WTC11 (cell line): ENCODE measurements around the gene FABP3.

Experiments used
- CDX4 ChIP-seq: fragments of 250-450 bp; sonication (Bioruptor Pico); IDR thresholded peaks from 2 replicates; pipeline ENCODE4 v1.9.0; 2021; ENCODE audit warnings: moderate library complexity, mild to moderate bottlenecking, inconsistent platforms, borderline replicate concordance
- CREM ChIP-seq: sonication (generic); formaldehyde crosslinking; IDR thresholded peaks from 2 replicates; pipeline ENCODE4 v1.8.1; 2022; ENCODE audit warnings: mild to moderate bottlenecking, missing genetic modification reagents, moderate library complexity
- CTCF ChIP-seq: fragments of 200-600 bp; IDR thresholded peaks from 2 replicates; pipeline ENCODE4 v1.8.0; 2022; ENCODE audit warnings: antibody characterized with exemption
- ELF4 ChIP-seq: sonication (generic); formaldehyde crosslinking; IDR thresholded peaks from 2 replicates; pipeline ENCODE4 v1.8.1; 2022; ENCODE audit warnings: low read depth, mild to moderate bottlenecking, moderate library complexity, missing genetic modification reagents
- HMGXB4 ChIP-seq: sonication (generic); formaldehyde crosslinking; IDR thresholded peaks from 2 replicates; pipeline ENCODE4 v1.8.1; 2023; ENCODE audit warnings: mild to moderate bottlenecking, moderate library complexity, missing genetic modification reagents
- JAZF1 ChIP-seq: fragments of 250-450 bp; sonication (Bioruptor Pico); IDR thresholded peaks from 2 replicates; pipeline ENCODE4 v1.9.0; 2021; ENCODE audit warnings: moderate library complexity, mild to moderate bottlenecking, inconsistent platforms
- MAX ChIP-seq: sonication (generic); formaldehyde crosslinking; IDR thresholded peaks from 2 replicates; pipeline ENCODE4 v1.8.0; 2022; ENCODE audit warnings: mild to moderate bottlenecking, missing genetic modification reagents
- NFYB ChIP-seq: sonication (generic); formaldehyde crosslinking; conservative IDR thresholded peaks from 2 replicates; pipeline ENCODE4 v1.8.0; 2022; ENCODE audit warnings: low read depth, missing genetic modification reagents
- SMAD3 ChIP-seq: sonication (generic); formaldehyde crosslinking; IDR thresholded peaks from 2 replicates; pipeline ENCODE4 v1.8.0; 2022; ENCODE audit warnings: missing genetic modification reagents, mild to moderate bottlenecking, borderline replicate concordance
- SP1 ChIP-seq: sonication (generic); formaldehyde crosslinking; conservative IDR thresholded peaks from 2 replicates; pipeline ENCODE4 v1.8.1; 2022; ENCODE audit warnings: missing genetic modification reagents
- TEAD4 ChIP-seq: sonication (generic); formaldehyde crosslinking; IDR thresholded peaks from 2 replicates; pipeline ENCODE4 v1.8.0; 2022; ENCODE audit warnings: mild to moderate bottlenecking, missing genetic modification reagents
- USF2 ChIP-seq: sonication (generic); formaldehyde crosslinking; IDR thresholded peaks from 2 replicates; pipeline ENCODE4 v1.8.1; 2023; ENCODE audit warnings: mild to moderate bottlenecking, missing genetic modification reagents, moderate library complexity
- ZNF121 ChIP-seq: sonication (generic); formaldehyde crosslinking; IDR thresholded peaks from 2 replicates; pipeline ENCODE4 v1.8.0; 2023; ENCODE audit warnings: missing genetic modification reagents
- ZNF416 ChIP-seq: fragments of 250-450 bp; sonication (Bioruptor Pico); IDR thresholded peaks from 2 replicates; pipeline ENCODE4 v1.9.0; 2021; ENCODE audit warnings: mild to moderate bottlenecking, inconsistent platforms

- no peak for TF ChIP-seq HMGXB4 (CRISPR knock-in tag)
- no peak for TF ChIP-seq ZNF121 (CRISPR knock-in tag)
- TF ChIP-seq CTCF = no peak
- TF ChIP-seq MAX (CRISPR knock-in tag) = no peak
- no peak for TF ChIP-seq CDX4 (CRISPR knock-in tag)
- no peak for TF ChIP-seq SP1 (CRISPR knock-in tag)
- no peak for TF ChIP-seq ZNF416 (CRISPR knock-in tag)
- no peak for TF ChIP-seq ELF4 (CRISPR knock-in tag)
- no peak for TF ChIP-seq CREM (CRISPR knock-in tag)
- TF ChIP-seq JAZF1 (CRISPR knock-in tag) = no peak
- TF ChIP-seq NFYB (CRISPR knock-in tag) = no peak
- TF ChIP-seq TEAD4 (CRISPR knock-in tag) = no peak
- TF ChIP-seq USF2 (CRISPR knock-in tag) = no peak
- TF ChIP-seq SMAD3 (CRISPR knock-in tag) = no peak
These were observed 173 bp downstream of the FABP3 start for GRCh38 chr1:31372751-31373055.
